Fibroblast of lung (primary cell): Measurements from ENCODE around the gene BPGM.

Experiments
- EZH2 ChIP-seq: IDR thresholded peaks from 2 replicates; pipeline ENCODE4 v1.5.1; 2012; ENCODE audit warnings: low read length, control low read depth, mild to moderate bottlenecking; ENCODE audit errors: missing control alignments
- TF ChIP-seq, protein P1 (sequence below), 2 donors: IDR thresholded peaks in 1 of 2; conservative IDR thresholded peaks in 1 of 2; 1 replicate in 1 of 2; 2 replicates in 1 of 2; pipeline ENCODE4 v1.5.1; 2011 to 2012; ENCODE audit warnings: low read length in 2 of 2, control low read depth in 1 of 2, inconsistent platforms in 1 of 2, low read depth in 1 of 2, mild to moderate bottlenecking in 1 of 2

DNA sequence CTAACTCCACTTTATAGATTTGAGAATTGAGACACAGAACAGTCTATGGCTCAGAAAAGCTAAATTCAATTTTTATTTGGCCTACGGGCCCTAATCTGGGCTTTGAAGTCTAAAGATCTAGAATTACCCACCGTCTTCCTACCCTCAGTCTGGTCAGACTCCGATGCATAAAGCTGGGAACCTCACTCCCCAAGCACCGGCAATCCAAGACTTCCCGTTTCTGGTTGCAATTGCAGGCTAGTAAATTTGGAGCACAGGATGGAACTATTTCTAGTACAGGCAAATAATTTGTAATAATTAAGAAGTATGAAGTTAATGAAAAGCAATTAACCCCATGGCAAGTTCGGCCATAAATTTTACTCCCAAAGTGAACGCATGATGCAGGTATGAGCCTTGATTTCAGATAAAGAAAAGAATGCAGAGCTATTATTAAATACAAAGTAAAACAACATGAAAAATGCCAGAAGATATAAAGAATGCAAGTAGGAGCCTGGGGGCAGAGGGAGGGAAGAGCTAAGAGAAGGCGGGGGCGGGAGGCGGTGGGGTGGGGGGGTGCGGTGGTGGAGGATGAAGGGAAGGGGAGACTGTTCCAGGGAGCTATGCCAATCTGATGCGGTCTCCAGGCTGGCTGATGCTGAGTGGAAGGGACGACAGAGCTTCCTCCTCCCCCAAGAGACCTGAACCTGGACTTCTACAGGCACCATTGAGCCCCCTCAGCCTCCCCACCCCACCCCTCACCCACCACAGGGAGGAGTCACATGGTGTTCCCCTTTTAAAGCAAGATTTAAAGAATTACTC lies 45.1 kb downstream of the BPGM start:
- TF ChIP-seq, protein P1, sequence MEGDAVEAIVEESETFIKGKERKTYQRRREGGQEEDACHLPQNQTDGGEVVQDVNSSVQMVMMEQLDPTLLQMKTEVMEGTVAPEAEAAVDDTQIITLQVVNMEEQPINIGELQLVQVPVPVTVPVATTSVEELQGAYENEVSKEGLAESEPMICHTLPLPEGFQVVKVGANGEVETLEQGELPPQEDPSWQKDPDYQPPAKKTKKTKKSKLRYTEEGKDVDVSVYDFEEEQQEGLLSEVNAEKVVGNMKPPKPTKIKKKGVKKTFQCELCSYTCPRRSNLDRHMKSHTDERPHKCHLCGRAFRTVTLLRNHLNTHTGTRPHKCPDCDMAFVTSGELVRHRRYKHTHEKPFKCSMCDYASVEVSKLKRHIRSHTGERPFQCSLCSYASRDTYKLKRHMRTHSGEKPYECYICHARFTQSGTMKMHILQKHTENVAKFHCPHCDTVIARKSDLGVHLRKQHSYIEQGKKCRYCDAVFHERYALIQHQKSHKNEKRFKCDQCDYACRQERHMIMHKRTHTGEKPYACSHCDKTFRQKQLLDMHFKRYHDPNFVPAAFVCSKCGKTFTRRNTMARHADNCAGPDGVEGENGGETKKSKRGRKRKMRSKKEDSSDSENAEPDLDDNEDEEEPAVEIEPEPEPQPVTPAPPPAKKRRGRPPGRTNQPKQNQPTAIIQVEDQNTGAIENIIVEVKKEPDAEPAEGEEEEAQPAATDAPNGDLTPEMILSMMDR (conservative IDR thresholded peaks at IDR 0.05 in 1 of 2, IDR thresholded peaks at IDR 0.05 in 1 of 2; ENCODE audit: low read depth in 1 of 2, low read length in 2 of 2): no peak
- no peak for TF ChIP-seq EZH2
